Epidermal melanocyte (primary cell): ENCODE results near the gene CHTOP.
A peak's percentile ranks its signal among the peaks of the same experiment; 100 is the strongest.

ENCODE experiments used
- DNase-seq: peaks from one replicate; pipeline ENCODE4 v3.0.0; 2011; ENCODE audit warnings: low spot score; ENCODE audit not compliant: insufficient read length

The CHTOP gene

DNA sequence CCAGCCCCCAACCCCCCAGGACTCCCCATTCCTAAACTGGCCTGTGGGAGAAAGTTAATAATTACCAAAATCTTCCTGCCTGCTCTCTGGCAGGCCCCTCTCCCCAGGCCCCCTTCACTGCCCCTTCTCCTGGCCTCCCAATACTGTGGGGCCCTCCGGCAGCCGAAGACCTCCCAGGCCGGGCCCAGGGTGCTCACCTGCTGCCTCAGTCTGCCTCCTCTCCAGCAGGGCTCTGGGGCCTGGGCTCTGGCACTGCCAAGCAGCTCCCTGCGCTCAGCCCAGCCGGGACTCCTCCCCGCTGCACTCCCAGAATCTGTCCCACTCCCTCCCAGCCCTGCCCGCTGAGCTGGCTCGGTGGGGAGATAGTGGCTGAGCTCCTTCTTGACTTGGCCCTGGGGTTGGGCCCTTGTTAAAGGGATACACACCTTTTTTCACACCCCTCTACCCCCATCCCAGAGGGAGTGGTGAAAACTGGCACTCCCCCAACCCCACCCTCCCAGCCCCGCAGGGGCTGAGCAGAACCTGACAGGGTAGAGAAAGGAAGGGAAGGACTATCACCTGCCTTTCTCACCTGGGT is 21.0 kb upstream of the CHTOP start, which contains the start of gene S100A16:
Gene S100A16, minus strand, starts transcription at position 383 of the 577 bp plus-strand sequence. CDS start 4,986 bp downstream, outside the sequence.
- peak; percentile 62 for DNase-seq

DNA sequence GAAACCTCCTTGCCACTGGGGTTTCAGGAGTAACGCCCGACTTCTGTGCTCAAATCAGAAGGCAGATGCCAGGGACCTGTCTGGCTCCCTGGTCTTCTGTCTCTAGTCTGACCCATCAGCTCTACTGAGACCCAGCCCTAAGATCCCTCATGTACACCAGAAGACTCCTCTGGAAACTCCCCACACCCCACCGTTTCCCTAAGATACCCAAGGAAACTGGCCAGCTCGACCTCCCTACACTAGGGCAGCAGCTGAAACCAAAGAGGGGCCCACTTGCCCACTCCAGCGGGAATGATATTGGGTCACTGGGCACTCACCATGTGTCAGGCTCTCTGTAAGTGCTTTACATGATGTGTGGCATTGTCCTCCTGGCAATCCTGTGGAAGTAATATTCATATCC is 20.5 kb upstream of the CHTOP start:
- DNase-seq = no peak

DNA sequence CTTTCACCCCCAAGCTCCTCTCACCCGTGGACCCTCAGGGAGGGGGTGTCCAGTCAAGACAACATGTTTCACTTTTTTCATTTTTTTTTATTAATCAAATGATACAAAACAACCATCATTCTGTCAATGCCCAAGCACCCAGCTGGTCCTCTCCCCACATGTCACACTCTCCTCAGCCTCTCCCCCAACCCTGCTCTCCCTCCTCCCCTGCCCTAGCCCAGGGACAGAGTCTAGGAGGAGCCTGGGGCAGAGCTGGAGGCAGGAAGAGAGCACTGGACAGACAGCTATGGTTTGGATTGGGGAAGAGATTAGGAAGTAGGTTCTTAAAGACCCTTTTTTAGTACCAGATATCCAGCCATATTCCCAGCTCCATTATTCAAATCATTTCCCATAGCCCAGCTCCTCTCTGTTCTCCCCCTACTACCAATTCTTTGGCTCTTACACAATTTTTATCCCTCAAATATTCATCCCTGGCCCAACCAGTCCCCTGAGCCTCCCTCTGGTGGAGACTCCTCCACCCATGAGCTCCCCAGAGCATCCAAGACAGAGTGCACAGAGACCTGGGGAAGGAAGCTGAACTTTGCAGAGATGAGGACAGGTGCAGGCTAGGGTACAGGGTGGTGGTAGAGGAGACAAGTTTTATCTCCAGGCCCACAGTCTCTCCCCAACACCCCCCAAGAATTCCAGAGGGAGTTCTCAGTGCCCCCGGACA is 19.5 kb upstream of the CHTOP start:
- DNase-seq = no peak

DNA sequence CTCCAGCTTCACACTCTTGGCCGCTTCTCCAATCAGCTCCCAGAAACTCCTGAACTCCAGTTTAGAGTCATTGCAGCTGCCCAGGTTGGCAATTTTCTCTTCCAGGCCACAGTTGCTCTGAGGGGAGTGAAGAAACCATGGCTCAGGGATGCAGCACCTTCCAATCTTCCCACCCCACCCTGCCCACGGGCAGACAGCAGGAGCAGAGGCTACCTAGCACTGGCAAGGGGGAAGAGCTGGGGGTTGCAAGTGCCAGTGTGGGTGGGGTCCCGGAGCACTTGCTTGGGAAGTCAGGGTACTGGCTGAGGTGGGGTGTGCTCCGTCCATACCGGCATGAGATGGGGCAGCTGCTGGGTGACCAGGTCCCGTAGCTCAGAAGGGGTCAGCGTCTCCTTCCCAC is 19.0 kb upstream of the CHTOP start:
- DNase-seq = no peak

DNA sequence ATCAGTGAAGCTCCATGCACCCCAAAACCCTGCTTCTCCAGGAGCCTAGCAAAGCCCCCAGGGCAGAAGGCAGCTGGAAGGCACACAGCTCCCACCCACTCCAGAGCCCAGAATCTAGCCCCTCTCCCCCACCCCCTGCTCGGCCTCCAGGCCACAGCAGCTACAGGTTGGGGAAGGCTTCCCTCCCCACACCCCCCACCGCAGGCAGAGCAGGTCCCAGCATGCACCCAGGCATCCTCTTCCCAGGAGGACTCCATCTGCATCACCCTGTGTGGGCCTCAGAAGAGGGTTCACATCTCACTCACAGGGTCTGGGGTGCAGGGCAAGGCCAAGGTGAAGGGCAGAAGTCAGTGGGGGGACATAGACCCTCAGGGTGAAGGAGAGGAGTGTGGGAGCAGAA is 18.5 kb upstream of the CHTOP start:
- DNase-seq = no peak

DNA sequence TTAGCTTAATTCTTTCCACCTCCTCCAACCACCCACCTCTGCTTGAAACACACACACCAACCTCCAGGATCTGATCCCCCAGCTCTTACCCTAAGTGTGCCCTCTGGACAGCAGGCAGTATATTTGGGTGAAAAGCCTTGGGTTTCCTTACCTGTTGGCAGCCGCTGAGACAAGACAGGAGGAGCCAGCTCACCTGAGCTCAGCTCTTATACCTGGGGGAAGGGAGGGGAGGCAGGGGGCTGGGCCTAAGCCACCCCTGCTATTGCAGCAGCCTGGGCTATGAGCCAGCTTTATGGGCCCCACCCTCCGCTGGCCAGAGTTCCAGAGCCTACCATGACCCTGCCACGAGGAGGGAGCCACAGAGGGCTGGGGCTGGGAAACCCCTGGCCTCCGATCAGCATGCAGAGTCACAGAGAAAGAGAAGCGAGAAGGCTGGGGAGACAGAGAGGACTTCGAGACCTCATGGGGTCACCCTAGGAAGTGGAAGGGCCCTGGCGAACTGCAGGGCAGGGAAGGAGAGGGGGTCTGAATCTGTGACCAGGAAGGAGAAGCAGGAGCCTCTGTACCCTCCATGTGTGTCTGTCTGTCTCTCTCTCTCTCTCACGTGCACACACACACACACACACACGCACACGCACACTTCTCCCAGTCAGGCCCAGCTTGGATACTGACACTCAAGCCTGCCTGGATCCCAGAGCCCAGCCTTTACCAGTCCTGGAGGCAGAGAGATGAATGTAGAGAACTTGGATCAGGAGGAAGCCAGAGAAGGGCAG is 17.5 kb upstream of the CHTOP start, which contains the start of gene S100A14:
Gene S100A14, minus strand, starts transcription at position 182 of the 773 bp plus-strand sequence. CDS start 467 bp downstream, outside the sequence.
- no peak for DNase-seq

DNA sequence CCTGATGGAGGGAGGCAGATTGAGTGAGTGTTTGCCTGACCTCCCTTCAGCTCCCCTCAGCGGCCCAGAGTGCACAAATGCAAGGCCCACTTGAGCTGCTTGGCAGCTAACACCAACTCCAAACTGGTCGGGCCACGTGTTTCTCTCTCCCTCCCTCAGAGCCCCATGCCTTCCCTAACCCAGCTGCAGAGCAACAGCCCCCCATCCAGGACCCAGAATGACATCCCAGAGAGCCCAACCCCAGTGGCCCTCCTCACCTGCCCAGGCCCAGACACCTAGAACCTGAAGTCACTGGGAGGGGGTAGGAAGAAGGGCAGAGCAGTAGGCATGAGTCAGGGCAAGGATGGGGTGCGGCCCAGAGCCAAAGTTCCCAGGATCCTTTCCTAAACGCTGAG is 17.0 kb upstream of the CHTOP start:
- no peak for DNase-seq

DNA sequence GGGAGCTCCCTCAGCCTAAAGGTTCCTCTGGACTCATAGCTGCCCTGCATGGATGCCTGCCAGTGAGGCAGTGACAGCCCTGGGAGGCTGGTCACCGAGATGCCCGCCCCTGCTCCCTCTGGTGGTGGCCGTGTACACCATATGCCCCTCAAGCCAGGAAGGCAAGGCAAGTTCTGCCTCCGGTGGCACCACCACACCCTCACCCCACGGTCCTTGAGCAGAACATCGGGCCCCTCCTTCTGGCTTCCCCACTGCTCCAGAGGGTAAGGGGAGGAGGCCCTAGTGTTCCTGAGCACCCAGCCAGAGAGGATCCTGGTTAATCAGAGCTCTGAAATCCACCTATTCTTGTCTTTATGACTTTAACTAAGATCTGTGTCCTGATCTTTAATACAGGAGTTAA is 16.2 kb upstream of the CHTOP start:
- no peak for DNase-seq

DNA sequence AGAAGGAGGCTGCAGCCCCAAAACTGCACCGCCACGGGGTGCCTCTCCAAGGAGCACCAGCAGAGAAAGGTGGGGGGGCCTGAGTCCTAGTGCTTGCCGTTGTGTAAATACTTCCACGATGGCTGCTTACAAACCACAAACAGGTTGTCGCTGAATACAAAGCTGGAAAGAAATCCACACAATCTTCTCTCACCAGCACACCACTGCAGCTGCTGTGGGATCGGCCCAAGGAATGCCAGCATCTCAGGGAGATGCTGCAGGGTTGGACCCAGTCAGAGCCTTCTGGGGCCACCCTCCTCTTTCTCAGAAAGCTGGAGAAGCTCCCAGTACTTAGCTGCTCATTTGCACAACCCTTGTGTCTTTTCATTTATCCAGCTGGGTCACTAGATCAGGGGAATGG is 14.7 kb upstream of the CHTOP start:
- DNase-seq = no peak

DNA sequence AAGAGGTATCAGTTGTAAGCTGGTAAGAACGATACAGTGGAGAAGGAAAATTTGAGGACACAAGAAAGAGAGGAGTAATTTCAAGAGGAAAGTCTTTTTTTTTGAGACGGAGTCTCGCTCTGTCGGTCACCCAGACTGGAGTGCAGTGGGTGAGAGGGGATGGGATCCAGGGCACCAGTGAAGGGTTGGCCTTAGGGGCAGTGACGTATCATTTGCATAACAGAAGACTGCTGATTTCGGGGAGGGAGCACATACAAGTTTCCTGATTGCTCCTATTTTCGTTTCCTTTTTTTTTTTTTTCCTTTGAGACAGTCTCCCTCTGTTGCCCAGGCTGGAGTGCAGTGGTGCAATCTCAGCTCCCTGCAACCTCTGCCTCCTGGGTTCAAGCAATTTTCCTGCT is 10.8 kb upstream of the CHTOP start:
- no peak for DNase-seq

DNA sequence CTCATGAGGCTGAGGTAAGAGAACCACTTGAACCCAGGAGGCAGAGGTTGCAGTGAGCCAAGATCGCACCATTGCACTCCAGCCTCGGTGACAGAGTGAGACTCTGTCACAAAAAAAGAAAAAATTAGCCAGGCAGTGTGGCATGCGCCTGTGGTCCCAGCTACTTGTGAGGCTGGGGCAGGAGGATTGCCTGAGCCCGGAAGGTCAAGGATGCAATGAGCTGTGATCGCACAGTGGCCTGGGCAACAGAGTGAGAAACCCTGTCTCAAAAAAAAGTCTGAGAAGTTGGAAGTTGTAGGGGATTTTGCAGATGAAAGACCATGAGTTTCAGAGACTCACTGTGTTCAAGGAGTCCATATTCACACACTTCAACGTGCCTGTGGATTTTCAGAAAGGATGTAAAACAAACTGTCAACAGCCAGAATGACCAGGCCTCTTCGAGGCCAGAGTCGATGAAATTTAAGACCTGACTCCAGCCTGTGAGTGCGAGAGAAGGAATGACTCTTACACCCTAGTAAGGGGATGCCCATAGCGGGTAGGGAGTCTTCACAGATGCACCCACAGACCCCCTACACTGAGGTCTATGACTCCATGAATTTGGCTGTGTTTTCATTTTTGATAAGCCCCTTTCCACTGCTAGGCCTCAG is 8.8 kb upstream of the CHTOP start:
- no peak for DNase-seq

DNA sequence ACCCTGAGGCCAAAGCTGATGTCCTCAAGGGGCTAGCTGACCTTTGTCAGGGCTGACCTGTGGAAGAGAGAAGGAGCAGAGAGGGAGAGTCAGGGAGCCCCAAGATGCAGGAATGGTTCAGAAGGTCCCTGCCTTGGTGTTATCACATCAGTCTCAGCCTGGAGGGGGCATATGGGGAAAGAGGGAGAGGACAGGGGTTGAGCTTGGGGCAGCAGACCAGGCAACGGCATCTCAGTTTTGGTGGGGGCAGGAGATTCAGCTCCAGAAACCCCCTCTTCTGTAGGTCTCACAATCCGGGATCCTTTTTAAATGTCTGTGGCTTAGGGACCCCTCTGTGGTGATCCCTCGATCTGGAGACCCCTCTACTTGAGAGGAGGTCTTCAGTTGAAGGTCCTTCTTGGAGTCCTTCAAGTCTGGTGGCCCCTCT is 7.4 kb upstream of the CHTOP start:
- no peak for DNase-seq

DNA sequence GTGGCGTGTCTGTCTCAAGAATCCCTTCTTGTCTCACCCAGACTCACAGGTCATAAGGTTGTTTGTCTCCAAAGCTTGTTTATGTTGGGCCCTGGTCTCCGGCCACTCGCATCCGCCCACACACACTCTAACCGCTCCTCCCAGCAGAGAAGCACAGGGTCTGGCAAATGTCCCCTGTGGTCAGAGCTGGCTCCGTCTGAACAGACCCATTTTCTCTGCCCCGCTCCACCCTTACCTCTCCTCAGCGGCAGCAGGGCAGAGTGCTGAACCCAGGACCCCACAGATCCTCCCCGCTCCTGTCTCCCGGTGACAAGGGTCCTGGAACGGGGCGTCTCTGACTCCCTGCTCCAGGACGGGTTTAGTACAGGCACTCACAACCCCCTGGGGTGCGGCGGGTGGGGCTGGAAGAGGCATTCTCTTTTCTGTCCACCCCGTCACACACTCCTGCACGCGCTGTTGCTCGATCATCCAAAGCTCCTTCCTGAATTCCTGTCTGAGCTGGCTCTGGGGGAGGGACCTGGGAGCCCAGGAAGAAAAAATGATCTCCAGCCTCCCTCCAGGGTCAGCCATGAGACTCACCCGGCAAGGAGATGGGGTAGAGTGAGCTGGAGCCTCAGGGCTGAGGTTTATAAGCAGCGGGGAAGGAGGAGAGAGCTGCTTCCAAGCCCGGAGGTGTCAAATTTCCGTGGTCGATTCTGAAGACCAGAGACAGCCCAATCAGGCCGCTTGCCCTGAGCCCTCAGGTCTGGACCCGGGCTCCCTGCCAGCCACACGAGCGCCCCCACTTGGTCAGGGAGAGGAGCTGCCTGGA is 6.8 kb upstream of the CHTOP start, which contains the start of gene S100A13:
Gene S100A13, minus strand, starts transcription at position 602 of the 811 bp plus-strand sequence. CDS start 1,033 bp downstream, outside the sequence.
- peak; percentile 83 for DNase-seq

DNA sequence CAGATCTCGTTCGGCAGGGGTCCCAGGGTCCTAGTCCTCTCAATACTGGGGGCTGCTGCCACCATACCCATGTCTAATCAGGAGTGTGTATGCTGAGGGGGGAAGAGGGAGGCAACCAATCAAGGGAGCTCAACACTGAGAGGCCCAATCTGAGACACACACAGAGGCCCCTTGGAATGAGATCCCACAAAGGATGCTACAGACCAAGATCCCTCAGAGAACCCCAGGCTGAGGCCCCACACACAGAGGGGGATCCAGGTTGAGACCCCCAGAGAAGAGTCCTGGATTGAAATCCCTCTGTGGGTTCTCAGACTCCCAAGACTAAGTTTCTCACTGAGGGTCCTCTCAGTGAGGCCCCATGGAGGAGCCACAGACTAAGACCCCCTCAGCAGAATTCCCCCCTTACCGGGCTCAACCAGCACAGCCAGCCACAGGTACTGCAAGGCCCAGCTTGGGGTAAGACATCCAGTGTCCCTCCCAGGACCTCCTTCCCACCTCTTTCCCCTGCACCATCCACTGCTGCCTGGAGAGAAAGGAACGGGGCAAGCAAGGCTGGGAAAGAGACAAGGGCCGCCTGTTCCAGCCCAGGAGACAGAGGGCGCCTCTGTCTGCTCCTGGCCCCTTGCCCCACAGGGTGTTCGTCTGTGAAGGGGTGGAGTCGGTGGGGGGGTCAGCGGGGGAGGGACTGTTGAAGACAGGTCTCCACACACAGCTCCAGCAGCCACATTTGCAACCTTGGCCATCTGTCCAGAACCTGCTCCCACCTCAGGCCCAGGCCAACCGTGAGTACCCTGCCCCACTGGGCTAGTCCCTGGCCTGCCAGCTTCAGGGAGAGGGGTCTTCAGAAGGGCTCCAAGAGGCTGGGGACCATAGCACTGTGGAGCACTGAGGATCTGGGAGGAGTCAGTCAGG is 5.9 kb upstream of the CHTOP start, which contains the start of gene S100A1:
Gene S100A1, plus strand, starts transcription at position 720 of the 912 bp plus-strand sequence. CDS start 2,088 bp downstream, outside the sequence.
- no peak for DNase-seq

DNA sequence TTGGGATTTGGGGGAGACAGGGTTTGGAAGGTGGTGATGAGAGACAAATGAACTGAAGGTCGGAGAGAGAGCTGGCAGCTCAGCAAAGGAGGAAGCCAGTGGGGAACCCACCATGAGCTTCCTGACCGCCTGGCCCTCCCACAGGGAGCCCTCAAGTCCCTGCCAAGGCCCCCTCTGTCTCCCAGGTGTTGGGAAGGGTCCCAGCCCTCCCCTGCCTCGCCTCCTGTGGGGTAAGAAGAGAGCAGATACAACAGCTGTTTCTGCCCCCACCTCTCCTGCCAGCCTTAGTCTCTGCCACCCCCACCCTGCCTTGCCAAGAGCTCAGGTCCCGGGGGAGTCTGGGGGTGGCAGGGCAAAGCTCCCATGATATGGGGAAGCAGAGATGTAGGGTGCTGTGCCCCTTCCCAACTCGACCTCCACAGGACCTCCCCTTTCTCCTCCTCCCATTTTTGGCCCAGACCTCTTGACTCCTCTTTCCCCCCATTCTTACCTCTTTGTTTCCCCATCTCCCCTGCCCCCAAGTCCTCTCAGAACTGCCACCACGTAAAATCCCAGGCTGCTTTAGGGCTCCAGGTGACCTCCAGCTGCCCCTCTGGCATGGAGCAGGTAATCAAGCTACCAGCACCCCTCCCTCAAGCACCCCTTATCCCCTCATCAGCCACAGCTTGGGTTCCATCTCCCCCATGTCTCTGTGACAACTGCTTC is 5.1 kb upstream of the CHTOP start:
- DNase-seq = no peak

DNA sequence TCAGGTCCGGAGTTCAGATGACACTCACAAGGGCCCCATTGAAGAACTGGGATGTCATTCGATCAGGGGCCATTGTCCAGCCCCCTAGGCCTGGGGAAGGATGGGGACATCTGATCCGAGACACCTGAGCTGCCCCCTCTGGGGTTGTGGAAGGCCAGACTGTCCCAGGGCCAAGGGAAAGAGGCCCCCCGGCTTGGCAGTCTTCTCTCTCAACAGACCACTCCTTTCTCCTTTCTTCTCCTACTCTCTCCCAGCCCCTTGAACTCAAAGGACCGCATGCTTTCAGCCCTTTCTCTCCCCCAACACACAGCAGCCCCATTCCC is 4.6 kb upstream of the CHTOP start:
- no peak for DNase-seq

DNA sequence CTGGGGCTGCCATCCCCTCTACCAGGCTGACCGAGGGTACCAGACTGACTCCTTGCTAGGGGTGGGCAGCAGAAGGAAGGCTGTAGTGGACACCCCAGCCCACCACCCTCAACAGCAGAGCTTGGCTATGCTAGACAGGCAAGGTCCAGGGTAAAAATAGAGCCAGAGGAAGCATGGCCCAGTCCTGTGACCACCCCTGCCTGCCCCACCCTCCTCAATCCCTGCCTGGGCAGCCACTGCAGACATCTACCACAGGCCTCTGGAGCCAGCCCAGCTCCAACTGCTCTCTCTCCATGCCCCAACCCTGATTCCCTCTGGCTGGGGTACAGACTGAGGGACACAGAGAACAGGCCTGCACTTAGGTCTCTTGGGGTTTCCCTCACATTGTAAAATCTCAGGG is 3.9 kb upstream of the CHTOP start:
- no peak for DNase-seq

DNA sequence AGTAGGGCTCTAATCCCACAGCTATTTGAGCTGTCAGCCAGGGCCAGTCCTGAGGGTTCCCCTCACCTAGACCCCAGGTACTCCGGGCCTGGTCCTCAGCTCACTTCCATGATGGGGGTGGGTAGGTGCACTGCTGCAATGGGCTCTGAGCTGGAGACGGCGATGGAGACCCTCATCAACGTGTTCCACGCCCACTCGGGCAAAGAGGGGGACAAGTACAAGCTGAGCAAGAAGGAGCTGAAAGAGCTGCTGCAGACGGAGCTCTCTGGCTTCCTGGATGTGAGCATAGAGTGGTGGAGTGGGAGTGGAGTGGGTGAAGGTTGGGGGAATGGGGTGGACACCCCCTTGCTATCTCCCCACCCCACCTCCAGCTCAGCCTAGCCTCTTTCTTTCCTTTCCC is 3.5 kb upstream of the CHTOP start:
- DNase-seq = no peak
